ENCODE measurements around the gene BEND2. TPM values are rescaled to one million over a fixed set of nuclear protein-coding genes. Genes with fewer than 3 reads are reported as not detected.

Gene BEND2
- total and polyA plus RNA-seq, 5 experiments from 2014 or later, result not detected

- peaks cover 0 to 3% (median 0%) of the 10 kb centered on the region in 5 donors for H3K27me3 Mint-ChIP-seq
- peaks cover 0 to 1% (median 0%) of the 10 kb centered on the region in 9 donors for H3K9me3 Mint-ChIP-seq
- POLR2A ChIA-PET, result no interaction called here
- no peak overlapping the region for H3K27ac Mint-ChIP-seq
- H3K4me3 Mint-ChIP-seq, result no peak overlapping the region
- ATAC-seq (no peak), DNase-seq (no peak)
- H3K4me1 Mint-ChIP-seq, result no peaks in the 10 kb centered on the region
- H3K36me3 Mint-ChIP-seq, result no peaks in the 10 kb centered on the region
Observed at GRCh38 chrX:18129690-18130089, 91.0 kb downstream of the BEND2 start.

- Mint-ChIP-seq H3K4me3 (no peak overlapping the region), H3K27ac (no peak overlapping the region), H3K4me1 (no peaks in the 10 kb centered on the region), H3K9me3 (peaks cover 0 to 1% (median 0%) of the 10 kb centered on the region in 9 donors), H3K27me3 (peaks cover 0 to 12% (median 5%) of the 10 kb centered on the region in 5 donors), H3K36me3 (no peaks in the 10 kb centered on the region)
- ATAC-seq (no peak), DNase-seq (no peak)
- POLR2A ChIA-PET, result no interaction called here
Observed at GRCh38 chrX:18126971-18127370, 93.7 kb downstream of the BEND2 start.

- H3K4me1 Mint-ChIP-seq, result no peaks in the 10 kb centered on the region
- H3K36me3 Mint-ChIP-seq, result no peaks in the 10 kb centered on the region
- peaks cover 0 to 10% (median 0%) of the 10 kb centered on the region in 9 donors for H3K9me3 Mint-ChIP-seq
- DNase-seq (peak in 5 of 10 donors; percentile 1 to 57 (median 20)), ATAC-seq (peak in 1 of 2 donors; percentile 55)
- H3K27me3 Mint-ChIP-seq, result peaks cover 0 to 16% (median 5%) of the 10 kb centered on the region in 5 donors
- H3K27ac Mint-ChIP-seq, result no peak overlapping the region
- POLR2A ChIA-PET, result no interaction called here
- H3K4me3 Mint-ChIP-seq, result no peak overlapping the region
Observed at GRCh38 chrX:18119856-18120255, 100.8 kb downstream of the BEND2 start.

Other genes starting within 250 kb of the BEND2 start
- 1 to 10 TPM; 2.1 to 2.4 TPM for gene SCML2, start 133.8 kb upstream of the BEND2 start, total RNA-seq
- 1 to 10 TPM in 1 of 3 donors, under 1 TPM in 2; 0.47 to 1.1 (median 0.66) TPM for gene SCML2, start 133.8 kb upstream of the BEND2 start, polyA plus RNA-seq
- 1 to 10 TPM; 5.5 to 5.6 TPM for gene CDKL5, start 204.7 kb upstream of the BEND2 start, total RNA-seq
- gene CDKL5, start 204.7 kb upstream of the BEND2 start, polyA plus RNA-seq, result 1 to 10 TPM in 1 of 3 donors, under 1 TPM in 2; 0.74 to 1.3 (median 0.95) TPM